M059J (cell line): ENCODE results near the gene WNK1. TPM values are rescaled to one million over a fixed set of nuclear protein-coding genes. Genes with fewer than 3 reads are reported as not detected.

ENCODE experiments used
- DNase-seq: peaks from one replicate; pipeline ENCODE4 v3.0.0-alpha.2; 2012; ENCODE audit warnings: low read depth
- total RNA-seq: library from RNA; depleted of rRNA; stranded (reverse); fragments of >200 nt; shearing (Covaris generic); gene quantifications from 2 replicates; pipeline ENCODE4 v1.2.3, GENCODE V29; 2014; rRNA removed

The WNK1 gene
- total RNA-seq, 1 experiment from 2014 or later, result 40.7 TPM

GRCh38 chr12:949453-950191 is 197.2 kb downstream of the WNK1 start, which contains the start of gene RAD52:
Gene RAD52, minus strand, starts transcription at chr12:949694. Its CDS starts 16,636 bp downstream, at chr12:933058.
- DNase-seq, result peak; percentile 98

- no peak for DNase-seq
These were observed 198.8 kb downstream of the WNK1 start for GRCh38 chr12:951176-951575.

GRCh38 chr12:953776-954175 is 201.4 kb downstream of the WNK1 start:
- peak; percentile 56 for DNase-seq

- no peak for DNase-seq
These were observed 202.4 kb downstream of the WNK1 start for GRCh38 chr12:954741-955140.

- no peak for DNase-seq
These were observed 203.6 kb downstream of the WNK1 start for GRCh38 chr12:955939-956338.

GRCh38 chr12:958588-959123 is 206.3 kb downstream of the WNK1 start:
- DNase-seq, result no peak

Other genes starting within 250 kb of the WNK1 start
- gene NINJ2, start 89.1 kb upstream of the WNK1 start, total RNA-seq, result 0.81 TPM in 1 of 2 replicates, not detected in the other
- gene RAD52, start 197.1 kb downstream of the WNK1 start, total RNA-seq, result 4.0 and 4.9 TPM in 2 replicates
- 3.5 and 11.9 TPM in 2 replicates for gene ERC1, start 238.6 kb downstream of the WNK1 start, total RNA-seq